ENCODE results near the gene VPS35.

DNA sequence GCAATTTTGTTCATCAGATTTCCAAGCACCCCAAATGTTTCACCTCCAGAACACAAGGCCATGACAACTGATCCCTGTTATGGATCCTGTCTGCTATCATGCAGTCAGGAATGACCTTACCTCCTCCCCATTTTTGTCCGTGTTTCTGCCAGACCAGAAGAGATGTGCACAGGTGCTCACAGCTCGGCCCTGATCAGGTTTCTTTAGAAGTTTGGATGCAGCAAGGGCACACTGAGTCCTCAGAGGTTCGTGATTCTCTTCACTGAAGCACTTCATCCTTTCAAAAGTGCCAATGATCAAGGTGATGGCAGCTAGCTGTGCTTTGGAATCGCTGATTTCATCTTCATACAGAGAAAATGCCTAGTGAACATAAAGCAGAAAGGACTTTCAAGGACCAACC is 26.9 kb downstream of the VPS35 start:
- TF ChIP-seq, protein P1, sequence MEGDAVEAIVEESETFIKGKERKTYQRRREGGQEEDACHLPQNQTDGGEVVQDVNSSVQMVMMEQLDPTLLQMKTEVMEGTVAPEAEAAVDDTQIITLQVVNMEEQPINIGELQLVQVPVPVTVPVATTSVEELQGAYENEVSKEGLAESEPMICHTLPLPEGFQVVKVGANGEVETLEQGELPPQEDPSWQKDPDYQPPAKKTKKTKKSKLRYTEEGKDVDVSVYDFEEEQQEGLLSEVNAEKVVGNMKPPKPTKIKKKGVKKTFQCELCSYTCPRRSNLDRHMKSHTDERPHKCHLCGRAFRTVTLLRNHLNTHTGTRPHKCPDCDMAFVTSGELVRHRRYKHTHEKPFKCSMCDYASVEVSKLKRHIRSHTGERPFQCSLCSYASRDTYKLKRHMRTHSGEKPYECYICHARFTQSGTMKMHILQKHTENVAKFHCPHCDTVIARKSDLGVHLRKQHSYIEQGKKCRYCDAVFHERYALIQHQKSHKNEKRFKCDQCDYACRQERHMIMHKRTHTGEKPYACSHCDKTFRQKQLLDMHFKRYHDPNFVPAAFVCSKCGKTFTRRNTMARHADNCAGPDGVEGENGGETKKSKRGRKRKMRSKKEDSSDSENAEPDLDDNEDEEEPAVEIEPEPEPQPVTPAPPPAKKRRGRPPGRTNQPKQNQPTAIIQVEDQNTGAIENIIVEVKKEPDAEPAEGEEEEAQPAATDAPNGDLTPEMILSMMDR (IDR thresholded peaks at IDR 0.05), result no peak
- TF ChIP-seq EP300 (IDR thresholded peaks at IDR 0.05), result no peak
- no peak for TF ChIP-seq POLR2A (IDR thresholded peaks at IDR 0.05)
- no peak for TF ChIP-seq POLR2AphosphoS5 (IDR thresholded peaks at IDR 0.05)
